GM12878 (cell line): ENCODE measurements around the gene VWA8. TPM values are rescaled to one million over a fixed set of nuclear protein-coding genes. Genes with fewer than 3 reads are reported as not detected.

ENCODE experiments used
- ATAC-seq: fragments of 200-7000 bp; cut with Tn5 transposase; 3 replicates; pipeline ENCODE4 v1.9.1; 2020; ENCODE audit warnings: mild to moderate bottlenecking, moderate library complexity
- BruUV-seq: library from RNA; stranded (reverse); fragments of 400-500 nt; replicated peaks from 2 replicates; lab custom pipeline; 2021; lab: Mats Ljungman, UMichigan
- CTCF ChIA-PET: fragments of 300-600 bp; sonication (Branson Sonifier 250); formaldehyde crosslinking; extraction: SDS; loops from one replicate; lab custom pipeline; 2021; ENCODE audit warnings: inconsistent platforms; lab: Yijun Ruan, JAX
- POLR2A ChIA-PET: fragments of 350-600 bp; formaldehyde crosslinking; extraction: SDS; loops from one replicate; lab custom pipeline; 2021; ENCODE audit warnings: inconsistent platforms; lab: Charles Lee
- RAD21 ChIA-PET: fragments of 300-600 bp; sonication (Branson Sonifier 250); formaldehyde crosslinking; loops from one replicate; lab custom pipeline; 2023; ENCODE audit warnings: antibody characterized with exemption; ENCODE audit not compliant: unreplicated experiment; lab: Charles Lee
- SMC1A ChIA-PET: fragments of 300-600 bp; sonication (Branson Sonifier 250); formaldehyde crosslinking; loops from one replicate; lab custom pipeline; 2023; ENCODE audit not compliant: unreplicated experiment, uncharacterized antibody; lab: Charles Lee
- DNase-seq: peaks from one replicate; pipeline ENCODE4 v3.0.0-alpha.2; 2011; ENCODE audit warnings: low read depth, low spot score
- FAIRE-seq: peaks from 3 replicates; lab custom pipeline; 2011; peaks lifted over from hg19 to GRCh38; lab: Jason Lieb, UNC
- H2AFZ ChIP-seq: 2 replicates; pipeline ENCODE4 v1.6.0; 2011; ENCODE audit warnings: low read depth, low read length, control low read depth; ENCODE audit not compliant: control insufficient read depth
- H3K27ac ChIP-seq: 2 replicates; pipeline ENCODE4 v1.5.1; 2011; ENCODE audit warnings: control low read depth; ENCODE audit not compliant: control insufficient read depth, insufficient read depth
- H3K27me3 ChIP-seq, 2 experiments: replicated peaks in 1 of 2; 2 replicates each; pipeline versions ENCODE4 v1.6.0 to v1.6.1; 2011; ENCODE audit warnings: low read length in 1 of 2; ENCODE audit not compliant: control insufficient read depth in 2 of 2, insufficient read depth in 2 of 2
- H3K36me3 ChIP-seq, 2 experiments: 2 replicates each; pipeline ENCODE4 v1.5.1; 2011; ENCODE audit warnings: low read length in 1 of 2; ENCODE audit not compliant: control insufficient read depth in 2 of 2, insufficient read depth in 2 of 2
- H3K4me1 ChIP-seq: 2 replicates; pipeline ENCODE4 v1.6.1; 2011; ENCODE audit warnings: mild to moderate bottlenecking, low read length, moderate library complexity, mixed read lengths; ENCODE audit not compliant: control insufficient read depth, insufficient read depth
- H3K4me2 ChIP-seq: 2 replicates; pipeline ENCODE4 v1.6.0; 2011; ENCODE audit warnings: control low read depth; ENCODE audit not compliant: control insufficient read depth, insufficient read depth
- H3K4me3 ChIP-seq: fragments of 200-600 bp; sonication (generic); 2 replicates; pipeline ENCODE4 v1.5.1; 2016
- H3K79me2 ChIP-seq: 2 replicates; pipeline ENCODE4 v1.6.0; 2011; ENCODE audit warnings: low read length; ENCODE audit not compliant: control insufficient read depth, insufficient read depth
- H3K9ac ChIP-seq: 2 replicates; pipeline ENCODE4 v1.8.0; 2011; ENCODE audit warnings: low read length, control low read depth, mixed read lengths; ENCODE audit not compliant: control insufficient read depth, insufficient read depth
- H3K9me3 ChIP-seq: replicated peaks from 3 replicates; pipeline ENCODE4 v1.5.1; 2011; ENCODE audit warnings: mild to moderate bottlenecking, low read length; ENCODE audit not compliant: control insufficient read depth, insufficient read depth
- H4K20me1 ChIP-seq: 2 replicates; pipeline ENCODE4 v1.6.0; 2011; ENCODE audit not compliant: control insufficient read depth, insufficient read depth
- BHLHE40 ChIP-seq, 2 experiments: fragments of 450-650 bp in 1 of 2; IDR thresholded peaks; 2 replicates each; pipeline ENCODE4 v1.6.1; 2011 to 2017; ENCODE audit warnings: low read depth in 2 of 2, borderline replicate concordance in 1 of 2, improper control_type of control experiment in 1 of 2, low read length in 1 of 2, mild to moderate bottlenecking in 1 of 2
- CHD1 ChIP-seq: IDR thresholded peaks from 2 replicates; pipeline ENCODE4 v1.6.1; 2012; ENCODE audit warnings: low read depth, low read length, improper control_type of control experiment
- CHD2 ChIP-seq: IDR thresholded peaks from 2 replicates; pipeline ENCODE4 v1.6.1; 2011; ENCODE audit warnings: low read depth, low read length, improper control_type of control experiment, borderline replicate concordance
- CUX1 ChIP-seq: IDR thresholded peaks from 2 replicates; pipeline ENCODE4 v1.6.1; 2012; ENCODE audit warnings: improper control_type of control experiment, low read depth, low read length; ENCODE audit not compliant: insufficient replicate concordance
- EZH2 ChIP-seq: IDR thresholded peaks from 2 replicates; pipeline ENCODE4 v1.6.1; 2012; ENCODE audit warnings: low read depth, mild to moderate bottlenecking, control low read depth, inconsistent platforms, low read length, borderline replicate concordance; ENCODE audit not compliant: control insufficient read depth
- MEF2B ChIP-seq: fragments of 450-650 bp; IDR thresholded peaks from 2 replicates; pipeline ENCODE4 v1.6.1; 2018; ENCODE audit warnings: mild to moderate bottlenecking, moderate library complexity; ENCODE audit not compliant: partially characterized antibody, poor library complexity, severe bottlenecking
- NFYA ChIP-seq: IDR thresholded peaks from 2 replicates; pipeline ENCODE4 v1.6.1; 2011; ENCODE audit warnings: low read depth, mild to moderate bottlenecking, low read length, improper control_type of control experiment, borderline replicate concordance
- NFYB ChIP-seq: IDR thresholded peaks from 2 replicates; pipeline ENCODE4 v1.6.1; 2011; ENCODE audit warnings: low read depth, mild to moderate bottlenecking, low read length, improper control_type of control experiment, moderate library complexity; ENCODE audit not compliant: insufficient read depth
- PAX8 ChIP-seq: fragments of 450-650 bp; IDR thresholded peaks from 2 replicates; pipeline ENCODE4 v1.6.1; 2017; ENCODE audit warnings: mild to moderate bottlenecking, moderate library complexity
- RELA ChIP-seq: fragments of 450-650 bp; IDR thresholded peaks from 2 replicates; pipeline ENCODE4 v1.8.0; 2014; ENCODE audit warnings: borderline replicate concordance; ENCODE audit not compliant: partially characterized antibody
- SMC3 ChIP-seq: IDR thresholded peaks from 2 replicates; pipeline ENCODE4 v1.6.1; 2011; ENCODE audit warnings: low read length, improper control_type of control experiment, borderline replicate concordance
- STAT1 ChIP-seq: fragments of 450-650 bp; conservative IDR thresholded peaks from 2 replicates; pipeline ENCODE4 v1.6.1; 2014; ENCODE audit warnings: antibody characterized with exemption, mild to moderate bottlenecking
- STAT3 ChIP-seq: IDR thresholded peaks from 2 replicates; pipeline ENCODE4 v1.6.1; 2011; ENCODE audit warnings: low read depth, low read length, improper control_type of control experiment
- SUPT20H ChIP-seq: IDR thresholded peaks from 2 replicates; pipeline ENCODE4 v1.6.1; 2011; ENCODE audit warnings: low read depth, mild to moderate bottlenecking, low read length, moderate library complexity, borderline replicate concordance; ENCODE audit not compliant: control insufficient read depth
- TCF7 ChIP-seq: IDR thresholded peaks from 2 replicates; pipeline ENCODE4 v1.6.1; 2014; ENCODE audit warnings: antibody characterized with exemption, borderline replicate concordance
- ZBED1 ChIP-seq: IDR thresholded peaks from 2 replicates; pipeline ENCODE4 v1.6.1; 2016; ENCODE audit warnings: borderline replicate concordance
- ZNF207 ChIP-seq: fragments of 450-650 bp; IDR thresholded peaks from 2 replicates; pipeline ENCODE4 v1.6.1; 2014; ENCODE audit warnings: antibody characterized with exemption, mild to moderate bottlenecking, borderline replicate concordance
- WGBS: methylation state at CpG from one replicate; pipeline ENCODE4 v1.1.6; 2016; ENCODE audit warnings: low lambda C conversion rate; ENCODE audit not compliant: insufficient replicate concordance, insufficient coverage; ENCODE audit errors: missing lambda C conversion rate; 5-methylcytosine and 5-hydroxymethylcytosine counted together
- in situ Hi-C: fragments of 300-500 bp; cut with MboI; formaldehyde crosslinking; loops from 9 replicates; pipeline ENCODE4 v1.14.3; 2018; ENCODE audit warnings: mixed read lengths
- intact Hi-C: fragments of 100-400 bp; cut with micrococcal nuclease; formaldehyde crosslinking; loops from one replicate; pipeline ENCODE4 v1.14.2; 2022; ENCODE audit not compliant: unreplicated experiment
- polyA plus RNA-seq, 11 experiments: library from polyadenylated mRNA; depleted of rRNA in 4 of 11; unstranded in 6 of 11; stranded (reverse) in 5 of 11; fragments of >200 nt; fragmentation: Nextera tagmentation in 4 of 11; fragmentation: Illumina TruSeq in 1 of 11; extraction: Ambion mirVana in 4 of 11; extraction: Trizol in 1 of 11; gene quantifications; 1 replicate in 1 of 11; 2 replicates in 10 of 11; pipeline versions ENCODE4 v1.2.1 to v1.2.3, GENCODE V29; 2011 to 2016; ENCODE audit warnings: inconsistent platforms in 2 of 11, missing spikeins in 2 of 11, low read depth in 1 of 11
- total RNA-seq, 4 experiments: library from RNA; depleted of rRNA in 3 of 4; stranded (reverse); fragments of >200 nt in 3 of 4; fragmentation: Illumina TruSeq in 1 of 4; extraction: Trizol in 1 of 4; gene quantifications; 2 replicates each; pipeline versions ENCODE4 v1.2.1 to v1.2.3, GENCODE V29; 2013 to 2021
- TF ChIP-seq, protein P1 (sequence below): IDR thresholded peaks from 2 replicates; pipeline ENCODE4 v1.6.1; 2011; ENCODE audit warnings: low read depth, low read length, improper control_type of control experiment, borderline replicate concordance

The VWA8 gene
- total and polyA plus RNA-seq, 10 of the 15 experiments (the other 5 are each of a cell fraction or from before 2014, with no cell fraction given), result 3.0 to 21.8 (median 13.5) TPM

DNA sequence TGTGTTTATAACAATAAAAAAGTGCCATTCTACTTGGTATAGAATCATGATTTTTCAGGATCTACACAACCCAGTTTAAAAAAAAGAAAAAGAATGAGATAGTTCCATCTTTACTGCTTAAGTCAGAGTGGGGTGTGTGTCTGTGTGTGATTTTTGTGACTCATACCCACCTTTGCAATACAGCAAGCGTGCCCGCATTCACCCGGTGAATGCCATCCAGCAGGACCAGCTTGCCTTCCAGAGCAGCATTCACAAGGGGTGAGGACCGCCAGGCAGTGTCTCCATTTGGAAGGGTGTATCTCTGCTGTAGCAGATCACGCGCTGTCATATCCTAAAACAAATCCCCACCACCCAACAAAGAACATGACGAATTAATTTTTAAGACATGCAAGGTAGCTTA, 127.7 kb downstream of the VWA8 start:
- CTCF ChIA-PET, result interaction anchor here (0.8 to 1.3 kb wide), 3 partner anchors 8 to 282 kb away, joined by 3 to 4 read pairs (median 3); no protein-coding TSS in a partner anchor
- BruUV-seq, result no TSS peak

More for the DNA sequence above, 127.7 kb downstream of the VWA8 start:
- POLR2A ChIA-PET, result no interaction called here
- H3K4me2 ChIP-seq, result no peak overlapping the region
- intact Hi-C loops, result no loop called here
- H3K27ac ChIP-seq, result no peak overlapping the region
- no peak overlapping the region for H3K4me3 ChIP-seq
- FAIRE-seq (no peak), ATAC-seq (no peak)
- H4K20me1 ChIP-seq, result no peaks in the 10 kb centered on the region
- no peaks in the 10 kb centered on the region for H3K27me3 ChIP-seq
- peaks cover 0 to 5% of the 10 kb centered on the region in 2 experiments; a peak in 3 of 4 replicates for H3K36me3 ChIP-seq
- H3K9ac ChIP-seq, result no peak overlapping the region
- no peaks in the 10 kb centered on the region; the same call in 1 of the 3 replicates for H3K9me3 ChIP-seq
- H3K4me1 ChIP-seq, result no peaks in the 10 kb centered on the region; the same call in 1 of the 2 replicates
- in situ Hi-C loops, result no loop called here
- no peaks in the 10 kb centered on the region for H3K79me2 ChIP-seq
- SMC1A ChIA-PET, result interaction anchor here (0.8 to 1.4 kb wide), 5 partner anchors 9 to 23 kb away, joined by 3 to 6 read pairs (median 4); no protein-coding TSS in a partner anchor
- H2AFZ ChIP-seq, result no peak overlapping the region
- 97% methylated on average over 7 of the region's 7 CpGs for WGBS
- no peak for TF ChIP-seq SMC3
- TF ChIP-seq BHLHE40 (IDR thresholded peaks at IDR 0.05; ENCODE audit: borderline replicate concordance in 1 of 2, low read depth in 2 of 2, low read length in 1 of 2), result no peak
- TF ChIP-seq CUX1, result no peak
- no peak for TF ChIP-seq CHD1
- TF ChIP-seq TCF7, result no peak
- no peak for TF ChIP-seq CHD2
- no peak for TF ChIP-seq STAT3
- no peak for TF ChIP-seq NFYB
- no peak for TF ChIP-seq ZBED1
- TF ChIP-seq ZNF207, result no peak
- TF ChIP-seq NFYA, result no peak
- TF ChIP-seq MEF2B, result no peak
- no peak for TF ChIP-seq EZH2
- TF ChIP-seq RELA, result no peak
- TF ChIP-seq SUPT20H, result no peak
- no peak for TF ChIP-seq PAX8
- TF ChIP-seq STAT1, result no peak
- TF ChIP-seq, protein P1, sequence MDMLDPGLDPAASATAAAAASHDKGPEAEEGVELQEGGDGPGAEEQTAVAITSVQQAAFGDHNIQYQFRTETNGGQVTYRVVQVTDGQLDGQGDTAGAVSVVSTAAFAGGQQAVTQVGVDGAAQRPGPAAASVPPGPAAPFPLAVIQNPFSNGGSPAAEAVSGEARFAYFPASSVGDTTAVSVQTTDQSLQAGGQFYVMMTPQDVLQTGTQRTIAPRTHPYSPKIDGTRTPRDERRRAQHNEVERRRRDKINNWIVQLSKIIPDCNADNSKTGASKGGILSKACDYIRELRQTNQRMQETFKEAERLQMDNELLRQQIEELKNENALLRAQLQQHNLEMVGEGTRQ, result no peak
- TF ChIP-seq, all 136 proteins: peak for 0
- RAD21 ChIA-PET, result no interaction called here
- DNase-seq, result no peak
